Measurements from ENCODE around the gene SAMM50.

DNA sequence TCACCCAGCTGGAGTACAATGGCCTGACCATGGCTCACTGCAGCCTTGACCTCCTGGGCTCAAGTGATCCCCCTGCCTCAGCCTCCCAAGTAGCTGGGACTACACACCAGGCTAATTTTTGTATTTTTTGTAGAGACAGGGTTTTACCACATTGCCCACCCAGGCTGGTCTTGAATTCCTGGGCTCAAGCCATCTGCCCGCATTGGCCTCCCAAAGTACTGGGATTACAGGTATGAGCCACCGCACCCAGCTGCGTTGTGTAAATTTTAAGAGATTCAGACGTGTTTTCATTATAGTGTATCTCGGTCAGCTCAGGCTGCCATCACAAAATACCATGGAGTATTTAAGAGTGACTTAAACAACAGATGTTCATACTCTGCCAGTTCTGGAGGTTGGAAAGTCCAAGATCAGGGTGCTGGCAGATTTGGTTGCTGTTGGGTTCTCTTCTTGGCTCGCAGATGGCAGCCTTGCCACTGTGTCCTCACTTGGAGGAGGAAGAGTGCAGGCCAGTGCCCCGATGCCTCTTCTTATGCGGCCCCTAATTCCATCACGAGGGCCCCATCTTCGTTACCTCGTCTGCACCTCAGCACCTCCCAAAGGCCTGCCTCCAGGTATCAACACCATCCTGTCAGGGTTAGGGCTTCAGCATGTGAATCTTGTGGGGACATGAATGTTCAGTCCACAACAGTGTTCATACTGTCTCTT is 36.2 kb downstream of the SAMM50 start:
- no peak for TF ChIP-seq CTCF (IDR thresholded peaks at IDR 0.05; ENCODE audit: low read depth, low read length, missing input control)
- TF ChIP-seq FOXA1 (IDR thresholded peaks at IDR 0.05), result no peak
- no peak for TF ChIP-seq MAX (IDR thresholded peaks at IDR 0.05)
- no peak for TF ChIP-seq FOXA2 (IDR thresholded peaks at IDR 0.05)
- no peak for TF ChIP-seq SP1 (IDR thresholded peaks at IDR 0.05)
- TF ChIP-seq JUND (IDR thresholded peaks at IDR 0.05), result no peak
- TF ChIP-seq, protein P1, sequence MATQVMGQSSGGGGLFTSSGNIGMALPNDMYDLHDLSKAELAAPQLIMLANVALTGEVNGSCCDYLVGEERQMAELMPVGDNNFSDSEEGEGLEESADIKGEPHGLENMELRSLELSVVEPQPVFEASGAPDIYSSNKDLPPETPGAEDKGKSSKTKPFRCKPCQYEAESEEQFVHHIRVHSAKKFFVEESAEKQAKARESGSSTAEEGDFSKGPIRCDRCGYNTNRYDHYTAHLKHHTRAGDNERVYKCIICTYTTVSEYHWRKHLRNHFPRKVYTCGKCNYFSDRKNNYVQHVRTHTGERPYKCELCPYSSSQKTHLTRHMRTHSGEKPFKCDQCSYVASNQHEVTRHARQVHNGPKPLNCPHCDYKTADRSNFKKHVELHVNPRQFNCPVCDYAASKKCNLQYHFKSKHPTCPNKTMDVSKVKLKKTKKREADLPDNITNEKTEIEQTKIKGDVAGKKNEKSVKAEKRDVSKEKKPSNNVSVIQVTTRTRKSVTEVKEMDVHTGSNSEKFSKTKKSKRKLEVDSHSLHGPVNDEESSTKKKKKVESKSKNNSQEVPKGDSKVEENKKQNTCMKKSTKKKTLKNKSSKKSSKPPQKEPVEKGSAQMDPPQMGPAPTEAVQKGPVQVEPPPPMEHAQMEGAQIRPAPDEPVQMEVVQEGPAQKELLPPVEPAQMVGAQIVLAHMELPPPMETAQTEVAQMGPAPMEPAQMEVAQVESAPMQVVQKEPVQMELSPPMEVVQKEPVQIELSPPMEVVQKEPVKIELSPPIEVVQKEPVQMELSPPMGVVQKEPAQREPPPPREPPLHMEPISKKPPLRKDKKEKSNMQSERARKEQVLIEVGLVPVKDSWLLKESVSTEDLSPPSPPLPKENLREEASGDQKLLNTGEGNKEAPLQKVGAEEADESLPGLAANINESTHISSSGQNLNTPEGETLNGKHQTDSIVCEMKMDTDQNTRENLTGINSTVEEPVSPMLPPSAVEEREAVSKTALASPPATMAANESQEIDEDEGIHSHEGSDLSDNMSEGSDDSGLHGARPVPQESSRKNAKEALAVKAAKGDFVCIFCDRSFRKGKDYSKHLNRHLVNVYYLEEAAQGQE (IDR thresholded peaks at IDR 0.05), result no peak
- no peak for TF ChIP-seq ZBTB33 (IDR thresholded peaks at IDR 0.05)

All from liver (tissue), 3 donors.